DMS53 treated with DMSO at 0.1 percent for 48 hours (cell line): Measurements from ENCODE around the gene DCLRE1A.

Experiments
- DNase-seq: peaks from one replicate; lab custom pipeline; 2025; ENCODE audit not compliant: unreplicated experiment; lab: John Stamatoyannopoulos, UW

DCLRE1A gene

DNA sequence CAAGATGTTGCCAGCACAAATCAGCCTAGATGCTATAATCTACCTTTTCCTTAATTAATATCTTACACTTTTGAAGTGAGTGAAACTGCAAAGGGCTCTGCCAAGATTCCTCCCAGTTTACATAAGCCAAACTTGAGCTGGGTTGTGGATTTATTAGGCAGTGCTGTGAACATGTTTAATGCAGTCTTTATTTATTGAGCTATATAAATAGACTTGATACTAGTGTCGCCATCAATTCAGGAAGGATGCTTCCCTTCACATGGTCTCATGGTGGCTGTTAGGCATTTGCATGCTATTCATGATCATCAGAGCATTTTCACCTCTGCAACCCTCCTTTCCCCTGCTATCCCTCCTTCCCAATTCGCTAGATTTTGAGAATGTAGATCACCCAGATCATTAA lies 62.2 kb downstream of the DCLRE1A start:
- DNase-seq, result no peak

DNA sequence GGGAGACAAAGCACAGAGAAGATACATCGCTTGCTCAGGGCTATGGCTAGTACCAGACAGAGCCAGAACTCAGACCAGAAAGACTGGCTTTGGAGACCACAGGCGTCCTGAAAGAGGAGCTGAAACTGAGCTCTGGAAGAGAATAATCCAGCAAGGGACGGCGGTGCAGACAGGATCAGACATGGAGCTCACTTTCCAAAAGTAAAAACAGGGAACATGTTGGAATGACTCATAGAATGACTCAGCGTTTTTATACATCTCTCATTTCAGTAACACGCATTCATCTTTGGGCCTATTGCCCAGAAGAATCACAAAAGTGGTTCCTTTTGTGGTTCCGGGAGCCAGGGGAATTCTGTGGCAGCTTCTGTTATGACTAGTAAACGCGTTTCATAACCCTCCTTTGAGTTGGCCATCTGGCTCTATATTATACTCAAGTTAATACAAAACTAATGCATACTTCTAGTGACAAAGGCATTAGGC lies 65.2 kb downstream of the DCLRE1A start:
- peak; percentile 8 for DNase-seq
